Stimulated activated CD4-positive, alpha-beta T cell treated with anti-CD3 and anti-CD28 coated beads, TNF-alpha, amount 100 ng/mL, for 24 hours (primary cell): ENCODE results near the gene TPCN1.

ENCODE experiments used
- DNase-seq, 3 experiments: peaks; one replicate each; pipeline ENCODE4 v3.0.0-alpha.2; 2020; ENCODE audit warnings: low read depth in 3 of 3

TPCN1 gene

DNA sequence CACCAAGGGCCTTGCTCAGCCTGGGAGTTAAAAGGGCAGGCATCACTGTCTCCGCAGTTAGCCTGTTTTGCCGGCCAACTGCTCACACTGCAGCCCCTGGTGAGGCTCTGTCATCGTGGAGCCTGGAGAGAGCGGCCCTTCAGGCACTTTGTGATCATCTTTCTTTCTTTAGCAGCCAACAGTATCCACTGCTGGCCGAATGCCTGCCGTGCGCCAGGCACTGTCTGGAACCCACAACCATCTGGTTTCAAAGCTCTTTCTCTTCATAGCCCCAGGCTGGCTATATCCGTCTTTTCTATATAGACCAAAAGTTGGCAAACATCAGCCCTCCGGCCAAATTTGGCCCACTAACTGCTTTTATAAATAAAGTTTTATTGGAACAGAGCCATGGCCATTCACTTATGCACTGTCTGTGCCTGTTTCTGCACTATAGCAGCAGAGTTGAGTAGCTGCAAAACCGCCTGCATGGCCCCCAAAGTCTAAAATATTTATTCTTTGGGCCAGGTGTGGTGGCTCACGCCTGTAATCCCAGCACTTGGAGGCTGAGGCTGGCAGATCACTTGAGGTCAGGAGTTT is 84.1 kb downstream of the TPCN1 start:
- no peak for DNase-seq

DNA sequence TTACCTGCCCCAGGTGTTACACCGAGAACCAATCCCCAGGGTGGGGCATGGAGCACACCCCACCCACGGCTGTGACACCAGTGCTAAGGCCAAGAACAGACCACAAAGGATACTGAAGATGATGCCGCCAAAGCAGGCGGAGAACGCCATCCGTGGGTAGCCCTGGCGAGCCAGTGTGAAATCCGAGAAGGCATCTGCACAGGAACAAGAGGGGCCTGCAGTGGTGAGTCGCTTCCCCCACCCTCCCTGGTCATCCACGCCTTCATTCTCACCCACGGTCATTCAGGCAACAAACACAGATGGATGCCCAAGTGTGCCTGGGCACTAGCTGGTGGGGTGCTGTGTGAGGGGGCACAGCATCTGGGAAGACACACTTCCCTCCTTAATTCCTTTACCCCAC is 85.1 kb downstream of the TPCN1 start:
- DNase-seq: no peak

DNA sequence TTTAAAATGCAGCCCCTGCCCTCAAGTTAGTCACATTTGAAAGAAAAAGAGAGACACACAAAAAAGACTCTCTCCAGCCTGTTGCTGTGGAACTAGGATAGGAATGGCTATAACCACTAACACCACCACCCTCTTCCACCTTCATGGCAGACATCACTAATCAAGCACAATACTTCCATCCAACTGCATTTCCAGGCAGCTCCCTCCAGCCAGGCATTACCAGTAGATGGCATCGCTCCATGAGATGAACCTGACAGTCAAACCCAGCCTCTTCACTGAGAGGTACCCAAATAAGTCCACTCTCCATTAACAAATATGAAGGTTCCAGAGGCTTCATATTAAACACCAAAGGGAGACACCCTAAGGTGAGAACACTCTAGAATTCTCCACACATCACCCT is 89.2 kb downstream of the TPCN1 start:
- DNase-seq: no peak

DNA sequence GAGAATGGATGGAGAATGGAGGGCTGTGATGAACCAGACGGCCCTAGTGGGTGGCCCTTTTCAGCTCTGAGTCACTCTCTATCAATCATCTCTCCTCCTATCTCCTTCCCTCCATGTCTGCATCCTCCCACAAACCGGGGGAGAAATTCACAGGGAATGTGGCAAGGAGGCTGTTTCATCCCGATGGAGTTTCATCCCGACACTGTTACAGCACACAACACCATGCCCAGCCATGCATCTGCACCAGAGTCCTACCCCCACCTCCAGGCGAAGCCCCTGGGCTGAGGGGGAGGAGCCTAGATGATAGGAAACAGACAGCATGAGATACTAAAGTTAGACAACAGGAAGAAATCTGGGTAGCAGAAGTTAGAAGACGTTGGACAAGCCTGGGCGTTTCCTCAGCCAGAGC is 92.9 kb downstream of the TPCN1 start:
- DNase-seq: no peak

DNA sequence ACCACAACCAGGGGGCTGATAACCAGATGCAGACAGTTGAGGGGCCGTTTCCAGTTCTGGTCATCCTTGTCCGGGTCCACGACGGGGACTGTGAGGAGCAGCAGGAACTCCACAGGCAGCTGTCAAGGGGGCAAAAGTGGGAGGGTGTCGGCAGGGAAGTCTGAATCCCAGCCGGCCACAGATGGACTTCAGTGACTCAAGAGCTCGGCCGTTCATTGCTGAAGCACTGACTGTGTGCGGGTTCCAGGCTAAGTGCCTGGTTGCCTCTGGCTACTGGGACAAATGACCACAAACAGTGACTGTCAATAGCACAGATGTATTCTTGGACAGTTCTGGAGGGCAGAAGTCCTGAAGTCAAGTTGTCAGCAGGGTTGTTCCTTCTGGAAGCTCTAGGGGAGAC is 94.1 kb downstream of the TPCN1 start:
- DNase-seq: no peak

DNA sequence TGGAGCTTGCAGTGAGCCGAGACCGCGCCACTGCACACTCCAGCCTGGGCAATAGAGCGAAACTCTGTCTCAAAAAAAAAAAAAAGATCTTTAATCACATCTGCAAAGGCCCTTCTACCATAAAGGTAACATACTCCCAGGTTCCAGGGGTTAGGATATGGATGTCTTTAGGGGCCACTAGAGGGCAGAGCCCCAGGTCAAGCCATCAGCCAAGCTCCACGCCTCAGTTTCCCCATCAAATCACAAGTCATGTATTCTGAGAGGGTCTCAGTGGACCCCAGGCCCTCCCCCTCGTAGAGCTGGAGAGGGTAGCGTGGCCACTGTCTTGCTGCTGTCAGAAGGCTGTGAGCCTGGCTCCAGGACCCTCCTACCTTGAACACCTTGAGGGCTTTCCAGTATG is 94.9 kb downstream of the TPCN1 start:
- DNase-seq: no peak

DNA sequence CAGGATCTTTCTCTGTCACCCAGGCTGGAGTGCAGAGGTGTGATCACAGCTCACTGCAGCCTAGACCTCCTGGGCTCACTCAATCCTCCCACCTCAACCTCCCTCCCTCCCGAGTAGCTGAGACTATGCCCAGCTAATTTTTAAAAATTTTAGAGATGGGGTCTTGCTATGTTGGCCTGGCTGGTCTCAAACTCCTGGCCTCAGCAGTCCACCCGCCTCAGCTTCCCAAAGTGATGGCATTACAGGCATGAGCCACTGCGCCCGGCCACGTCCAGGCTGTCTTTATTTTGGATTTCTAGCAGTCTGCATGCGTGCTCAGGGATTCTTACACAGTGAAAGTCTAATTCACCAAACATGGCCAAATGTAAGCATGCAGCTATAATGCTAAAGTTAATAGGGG is 95.9 kb downstream of the TPCN1 start:
- DNase-seq: no peak

DNA sequence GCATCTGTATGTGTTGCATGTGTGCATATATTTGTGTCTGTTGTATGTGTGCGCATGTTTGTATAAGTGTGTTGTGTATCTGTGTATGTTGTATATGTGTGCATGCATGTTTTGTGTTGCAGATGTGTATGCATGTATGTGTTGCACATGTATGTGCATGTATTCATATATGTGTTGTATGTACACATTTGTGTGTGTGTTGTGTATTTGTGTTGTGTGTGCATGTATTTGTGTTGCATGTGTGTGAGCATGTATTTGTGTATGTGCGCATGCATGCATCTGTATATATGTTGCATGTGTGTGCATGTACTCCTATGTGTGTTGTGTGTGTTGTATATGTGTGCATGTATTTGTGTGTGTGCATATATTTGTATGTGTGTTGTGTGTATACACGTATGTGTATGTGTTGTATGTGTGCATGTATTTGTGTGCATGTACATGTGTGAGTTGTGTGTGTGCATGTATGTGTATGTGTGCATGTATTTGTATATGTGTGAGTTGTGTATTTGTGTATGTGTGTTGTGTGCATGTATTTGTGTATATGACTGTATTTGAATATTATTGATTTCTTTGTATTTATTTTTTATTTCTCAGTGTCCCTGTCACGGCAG is 96.9 kb downstream of the TPCN1 start:
- no peak for DNase-seq

DNA sequence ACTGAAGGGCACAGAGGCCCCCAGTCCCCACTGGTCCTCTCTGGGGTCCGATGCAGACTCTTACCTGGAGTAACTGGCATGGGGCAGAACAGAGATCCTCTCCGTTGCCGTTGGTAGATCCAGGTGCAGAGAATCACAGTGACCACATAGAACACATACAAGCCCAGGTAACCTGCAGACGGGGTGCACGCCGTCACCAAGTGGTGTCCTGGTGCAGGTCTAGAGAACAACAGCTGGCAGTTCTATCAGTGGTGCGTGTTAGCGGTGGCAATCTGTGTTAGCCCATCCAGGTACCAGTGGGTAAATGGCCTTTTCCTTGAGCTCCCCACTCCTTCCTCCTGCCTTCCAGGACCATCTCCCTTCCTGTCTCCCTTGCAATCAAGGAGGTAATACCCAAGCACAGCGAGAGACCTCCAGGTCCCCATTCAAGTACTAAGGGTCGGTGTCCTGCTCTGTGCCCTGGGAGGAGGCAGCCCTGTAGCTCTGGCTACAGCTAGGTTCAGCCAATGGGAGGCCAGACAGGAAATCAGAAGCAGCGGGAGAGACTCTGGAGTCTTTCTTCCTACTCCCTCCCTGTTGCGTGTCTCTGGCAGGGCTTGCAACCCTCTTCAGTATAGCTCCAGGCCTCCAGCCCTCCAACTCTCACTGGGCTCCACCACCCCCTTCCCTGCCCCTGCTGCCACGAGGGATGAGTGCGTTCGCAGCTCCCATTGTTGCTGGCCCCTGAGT is 97.8 kb downstream of the TPCN1 start:
- no peak for DNase-seq

DNA sequence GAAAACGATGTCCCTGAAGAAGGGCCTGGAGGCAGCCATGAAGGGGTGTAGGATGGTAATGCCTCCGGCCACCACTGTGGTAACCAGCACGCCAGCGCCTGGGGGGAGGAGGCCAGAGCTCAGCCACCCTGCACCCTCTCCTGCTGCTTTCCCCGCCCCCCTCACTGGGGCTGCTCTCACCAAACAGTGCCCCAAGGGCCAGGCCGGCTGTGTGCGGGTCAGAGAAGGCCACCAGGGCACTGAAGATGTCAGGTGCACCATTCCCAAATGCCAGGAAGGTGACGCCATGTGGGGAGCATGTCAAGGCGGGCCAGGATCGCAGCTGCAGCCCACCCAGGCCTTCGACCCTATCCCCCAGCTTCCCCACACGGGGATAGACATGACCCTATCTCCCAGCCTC is 99.1 kb downstream of the TPCN1 start:
- no peak for DNase-seq

DNA sequence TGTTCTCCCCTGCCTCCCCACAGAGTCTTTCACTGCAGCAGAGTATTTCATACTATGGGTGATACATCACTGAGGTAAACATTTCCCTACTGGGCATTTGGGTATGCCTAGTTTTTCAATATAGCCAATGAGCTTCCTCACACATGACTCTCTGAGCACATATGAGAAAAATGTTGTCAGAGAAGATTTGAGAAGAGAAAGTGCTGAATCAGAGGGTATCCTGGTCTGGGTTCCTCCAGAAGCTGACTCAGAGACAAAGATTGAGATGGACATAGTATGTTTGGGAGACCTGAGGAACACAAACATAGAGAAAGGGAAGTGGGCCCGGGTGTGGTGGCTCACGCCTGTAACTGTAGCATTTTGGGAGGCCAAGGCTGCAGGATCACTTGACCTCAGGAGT is 101.1 kb downstream of the TPCN1 start:
- DNase-seq: no peak

DNA sequence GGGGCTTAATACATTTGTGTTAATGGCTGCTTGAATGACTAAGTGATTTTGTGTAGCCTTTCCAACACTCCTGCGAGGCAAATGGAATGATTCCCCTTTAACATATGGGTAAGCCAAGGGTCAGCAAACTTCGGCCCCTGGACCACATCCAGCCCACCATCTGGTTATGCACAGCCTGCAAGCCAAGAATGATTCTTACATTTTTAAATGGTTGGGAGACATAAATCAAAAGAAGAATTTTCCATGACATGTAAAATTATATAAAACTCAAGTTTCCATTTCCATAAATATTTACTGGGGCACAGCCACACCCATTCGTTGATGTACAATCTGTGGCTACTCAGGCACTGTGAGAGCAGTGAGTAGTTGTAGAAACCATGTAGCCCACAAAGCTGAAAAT is 104.7 kb downstream of the TPCN1 start:
- DNase-seq: no peak

DNA sequence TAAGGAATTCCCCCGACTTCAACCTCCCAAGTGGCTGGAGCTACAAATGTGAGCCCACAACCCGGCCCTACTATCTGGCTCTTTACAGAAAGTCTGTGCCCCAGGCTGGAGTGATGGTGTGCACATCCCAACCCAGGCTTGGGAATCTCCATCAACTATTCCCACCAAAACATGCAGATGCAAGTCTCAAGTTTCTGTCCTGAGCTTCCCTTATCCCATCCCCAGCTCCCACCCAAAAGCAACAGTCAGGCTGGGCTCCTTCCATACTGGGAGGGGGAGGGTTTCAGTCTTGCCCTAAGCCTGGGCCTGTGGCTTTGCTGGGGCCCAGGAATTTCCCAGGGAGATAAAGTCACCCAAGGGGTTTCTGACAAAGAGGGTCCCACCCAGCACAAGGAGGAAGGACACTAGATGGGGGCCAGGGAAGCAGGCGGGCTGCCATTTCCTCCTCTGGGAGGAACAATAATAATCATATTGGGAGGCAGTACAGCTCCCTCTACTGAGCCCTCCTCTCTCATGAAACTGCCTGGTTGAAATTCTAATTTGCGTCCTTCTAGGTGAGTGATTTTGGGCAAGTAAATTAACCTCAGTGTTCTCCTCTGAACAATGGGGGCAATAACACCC is 105.6 kb downstream of the TPCN1 start:
- no peak for DNase-seq

DNA sequence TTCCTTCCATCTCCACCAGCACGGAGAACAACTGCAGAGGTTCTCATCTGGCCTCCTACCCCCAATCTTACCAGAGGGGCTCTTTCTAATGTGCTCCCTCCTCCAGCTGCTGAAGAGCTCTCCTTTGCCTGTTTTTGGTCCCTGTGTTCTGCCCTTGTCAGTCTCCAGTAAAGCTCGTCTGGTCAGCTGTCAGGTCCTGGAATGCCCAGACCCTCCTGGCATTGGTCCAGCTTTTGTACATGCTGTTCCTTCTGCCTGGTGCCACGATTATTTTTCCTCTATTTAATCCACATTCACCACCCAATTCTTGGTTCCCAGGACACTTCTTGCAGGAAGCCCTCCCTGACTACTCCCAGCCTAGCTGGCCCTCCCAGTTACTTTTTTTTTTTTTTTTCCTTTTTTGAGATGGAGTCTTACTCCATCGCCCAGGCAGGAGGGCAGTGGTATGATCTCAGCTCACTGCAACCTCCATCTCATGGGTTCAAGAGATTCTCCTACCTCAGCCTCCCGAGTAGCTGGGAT is 107.2 kb downstream of the TPCN1 start:
- DNase-seq: no peak

DNA sequence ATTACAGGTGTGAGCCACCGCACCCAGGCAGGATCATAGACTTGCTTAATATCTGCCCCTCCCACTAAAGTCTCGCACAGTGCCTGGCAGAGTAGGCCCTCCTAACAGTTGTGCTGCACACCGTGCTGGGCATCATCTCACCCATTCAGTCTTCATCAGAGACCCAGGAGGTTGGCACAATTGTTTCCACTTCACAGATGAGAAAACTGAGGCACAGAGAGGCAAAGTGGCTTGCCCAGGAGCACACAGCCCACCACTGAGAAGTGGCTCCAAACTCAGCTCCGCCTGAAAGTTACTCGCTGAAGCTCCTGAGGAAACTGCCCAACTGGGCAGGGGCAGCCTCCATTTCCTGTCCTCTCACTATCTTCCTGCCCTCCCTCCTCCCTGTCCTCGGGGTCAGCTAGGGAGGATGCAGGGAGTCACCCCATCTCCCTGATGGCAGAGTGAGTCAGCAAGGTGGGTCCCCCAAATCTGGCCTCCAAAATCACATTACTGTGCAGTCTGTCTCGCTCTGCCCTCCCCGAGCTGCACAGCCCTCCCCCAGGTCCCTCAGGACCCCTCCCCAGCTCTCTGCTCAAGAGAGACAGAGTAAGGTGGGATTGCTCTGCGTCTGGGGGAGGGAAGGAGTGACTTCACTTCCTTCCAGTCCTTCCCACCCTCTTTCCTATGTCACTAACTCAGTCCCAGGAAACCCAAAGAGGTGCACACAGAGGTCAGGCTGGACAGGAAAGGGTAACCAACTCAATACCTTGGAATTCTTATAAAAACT is 107.9 kb downstream of the TPCN1 start:
- DNase-seq: no peak

DNA sequence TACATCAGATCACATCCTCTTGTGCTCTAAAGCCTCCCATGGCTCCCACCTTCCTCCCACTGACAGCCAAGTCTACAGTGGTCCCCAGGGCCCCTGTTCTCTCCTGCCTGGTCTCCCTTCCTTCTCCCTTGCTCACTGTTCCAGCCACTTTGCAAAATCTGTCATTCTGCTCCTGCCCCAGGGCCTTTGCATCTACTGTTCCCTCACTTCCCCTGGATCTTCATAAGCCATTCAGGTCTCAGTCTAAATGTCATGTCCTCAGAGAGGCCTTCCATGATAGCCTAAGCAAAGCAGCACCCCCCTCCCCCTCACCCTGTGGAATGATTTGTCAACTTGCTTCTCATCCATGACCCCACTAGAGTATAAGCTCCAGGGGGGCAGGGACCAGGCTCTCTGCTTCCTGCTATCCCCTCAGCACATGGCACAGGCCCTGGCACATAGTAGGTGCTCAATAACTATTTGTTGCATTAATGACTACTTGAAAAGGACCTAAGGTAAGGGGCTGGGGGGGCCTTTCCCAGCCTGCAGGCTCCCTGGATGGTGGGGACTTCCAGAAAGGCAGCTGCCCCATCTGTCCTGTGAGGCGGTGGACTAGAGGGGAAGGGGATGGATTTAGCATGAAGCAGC is 108.6 kb downstream of the TPCN1 start:
- DNase-seq: no peak

DNA sequence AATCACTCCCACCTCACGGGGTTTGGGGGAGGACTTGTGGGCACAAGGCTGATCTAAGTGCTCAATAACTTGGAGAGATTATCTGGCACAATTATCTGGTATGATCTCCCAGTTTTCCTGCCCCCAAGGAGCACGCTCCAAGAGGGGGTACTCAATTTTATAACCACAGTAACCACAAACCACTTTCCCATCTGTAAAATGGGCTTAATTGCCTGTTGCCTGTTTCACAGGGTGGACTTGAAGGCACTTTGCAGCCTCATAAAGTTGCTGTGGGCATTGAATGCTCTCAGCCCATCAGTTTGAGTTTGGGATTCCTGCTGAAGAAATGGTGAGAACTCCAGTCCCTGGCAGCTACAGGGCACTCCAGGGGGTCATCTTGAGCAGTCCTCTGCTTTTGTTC is 109.2 kb downstream of the TPCN1 start:
- DNase-seq: no peak

DNA sequence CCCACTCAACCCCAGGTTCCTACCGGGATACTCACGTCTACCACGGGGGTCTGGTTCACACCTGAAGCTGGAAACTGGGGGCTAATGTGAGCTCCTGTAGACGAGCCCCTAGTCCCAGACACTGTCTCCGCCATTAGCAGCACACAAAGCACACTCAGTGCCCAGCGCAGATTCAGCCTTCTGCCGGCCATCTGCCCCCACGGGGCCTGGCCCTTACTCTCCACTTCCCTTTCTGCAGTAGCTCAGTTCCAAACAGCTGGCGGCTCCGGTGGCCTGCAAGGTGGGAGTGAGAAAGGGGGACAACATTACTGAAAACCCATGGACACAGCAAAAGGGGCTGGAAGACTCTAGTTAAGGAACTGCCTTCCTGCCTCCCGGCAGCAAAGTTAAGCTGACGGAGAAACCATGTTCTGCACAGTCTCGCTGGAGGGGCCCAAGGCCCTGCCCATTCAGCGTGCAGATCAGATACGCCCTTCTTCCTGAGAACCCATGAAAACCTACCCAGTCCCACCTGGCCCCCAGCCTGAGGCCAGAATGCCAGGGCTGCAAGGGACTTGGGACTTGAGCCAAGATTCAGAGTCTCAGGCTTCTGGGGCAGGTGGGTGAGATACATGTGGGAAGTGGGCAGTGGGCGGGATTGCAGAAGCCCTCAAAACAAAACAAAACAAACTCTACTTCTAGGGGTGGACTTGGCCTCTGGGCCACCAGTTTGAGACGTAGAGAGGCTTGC is 111.6 kb downstream of the TPCN1 start:
- DNase-seq: no peak

DNA sequence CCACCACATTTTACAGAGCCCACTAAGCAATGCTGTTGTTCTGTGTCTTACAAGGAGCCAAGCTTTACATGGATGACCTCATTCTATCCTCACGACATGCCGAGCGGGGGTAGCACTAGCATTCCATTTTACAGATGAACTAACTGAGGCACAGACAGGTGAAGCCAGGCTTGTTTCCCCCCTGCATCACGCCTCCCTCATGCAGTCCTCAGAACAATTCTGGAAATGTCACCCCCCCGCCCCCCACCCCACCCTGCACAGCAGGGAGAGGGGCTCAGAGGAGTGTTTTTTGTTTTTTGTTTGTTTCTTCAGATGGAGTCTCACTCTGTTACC is 112.1 kb downstream of the TPCN1 start:
- no peak for DNase-seq

DNA sequence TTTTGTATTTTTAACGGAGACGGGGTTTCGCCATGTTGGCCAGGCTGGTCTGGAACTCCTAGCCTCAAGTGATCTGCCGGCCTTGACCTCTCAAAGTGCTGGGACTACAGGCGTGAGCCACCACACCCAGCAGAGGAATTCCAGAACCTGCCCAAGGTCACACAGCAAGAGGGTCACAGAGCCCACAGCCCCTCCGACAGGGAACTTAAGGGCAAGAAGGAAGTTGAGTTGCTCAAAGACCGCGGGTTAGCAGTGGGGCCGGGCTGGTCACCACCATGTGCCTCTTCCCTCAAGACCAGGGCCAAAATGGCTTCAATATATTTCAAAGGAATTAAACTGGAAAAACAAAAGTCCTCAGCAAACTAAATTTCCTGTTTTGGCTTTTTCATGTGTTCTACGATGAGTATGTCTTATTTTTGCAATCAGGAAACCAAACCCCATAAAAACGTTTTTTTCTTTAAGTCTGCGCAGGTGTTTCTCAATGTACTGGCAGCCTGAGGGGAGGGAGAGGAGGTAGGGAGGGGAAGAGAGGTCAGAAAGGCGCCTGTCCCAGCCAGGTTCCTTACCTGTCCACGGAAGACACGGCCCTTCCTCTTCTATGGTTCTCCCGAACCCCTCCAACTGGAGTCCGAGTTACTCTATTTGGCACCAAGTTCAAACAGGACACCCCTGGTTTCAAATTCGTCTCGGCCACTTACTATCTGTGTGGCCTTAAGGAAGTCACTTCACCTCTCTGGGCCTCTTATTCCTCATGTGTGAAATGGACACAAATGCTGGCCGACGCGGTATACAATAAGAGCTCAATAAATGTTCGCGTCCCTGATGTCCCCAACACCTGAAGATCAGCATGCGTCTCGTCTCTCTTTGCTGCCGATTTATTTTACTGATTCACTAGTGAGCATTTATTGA is 112.9 kb downstream of the TPCN1 start:
- no peak for DNase-seq
